HepG2 (cell line): ENCODE measurements around the gene SH3GLB2. TPM values are rescaled to one million over a fixed set of nuclear protein-coding genes. Genes with fewer than 3 reads are reported as not detected.

ENCODE experiments used
- ATAC-seq: fragments of 200-7000 bp; cut with Tn5 transposase; 3 replicates; pipeline ENCODE4 v1.9.1; 2020; ENCODE audit warnings: mild to moderate bottlenecking, moderate library complexity
- BruUV-seq: library from RNA; stranded (reverse); fragments of 400-500 nt; replicated peaks from 2 replicates; lab custom pipeline; 2021; lab: Mats Ljungman, UMichigan
- CTCF ChIA-PET: fragments of 300-600 bp; formaldehyde crosslinking; extraction: SDS; loops from one replicate; lab custom pipeline; 2021; ENCODE audit warnings: low total read pairs, inconsistent platforms, low intra/inter-chr PET ratio; lab: Yijun Ruan, JAX
- POLR2A ChIA-PET: fragments of 350-600 bp; sonication (Branson Sonifier 250); formaldehyde crosslinking; loops from one replicate; lab custom pipeline; 2020; ENCODE audit warnings: antibody characterized with exemption, inconsistent platforms; lab: Yijun Ruan, JAX
- DNase-seq: peaks from one replicate; pipeline ENCODE4 v3.0.0-alpha.2; 2015; ENCODE audit warnings: low spot score
- FAIRE-seq: peaks from 3 replicates; lab custom pipeline; 2011; peaks lifted over from hg19 to GRCh38; lab: Jason Lieb, UNC
- H2AFZ ChIP-seq: one replicate; pipeline ENCODE4 v1.6.1; 2011; ENCODE audit warnings: low read length, inconsistent platforms
- H3K27ac ChIP-seq: fragments of 300-600 bp; 3 replicates; pipeline ENCODE4 v1.8.0; 2011; ENCODE audit warnings: mixed run types, mild to moderate bottlenecking, mixed read lengths, low read length, inconsistent platforms; ENCODE audit not compliant: insufficient read depth; ENCODE audit errors: extremely low read length
- H3K27me3 ChIP-seq, 2 experiments: fragments of 200-600 bp in 1 of 2; 2 replicates in 1 of 2; 3 replicates in 1 of 2; pipeline versions ENCODE4 v1.6.0 to v1.8.0; 2011; ENCODE audit warnings: low read length in 2 of 2, mild to moderate bottlenecking in 2 of 2, moderate library complexity in 2 of 2, inconsistent platforms in 1 of 2; ENCODE audit not compliant: insufficient read depth in 2 of 2, control insufficient read depth in 1 of 2
- H3K36me3 ChIP-seq, 2 experiments: fragments of 200-600 bp in 1 of 2; replicated peaks in 1 of 2; 2 replicates in 1 of 2; 3 replicates in 1 of 2; pipeline versions ENCODE4 v1.5.1 to v1.8.0; 2011; ENCODE audit warnings: low read length in 2 of 2, inconsistent platforms in 1 of 2; ENCODE audit not compliant: insufficient read depth in 2 of 2, control insufficient read depth in 1 of 2
- H3K4me1 ChIP-seq: 2 replicates; pipeline ENCODE4 v1.5.1; 2012; ENCODE audit warnings: low read length, inconsistent platforms; ENCODE audit not compliant: insufficient read depth
- H3K4me2 ChIP-seq: 2 replicates; pipeline ENCODE4 v1.6.0; 2011; ENCODE audit warnings: low read depth, low read length, inconsistent platforms
- H3K4me3 ChIP-seq, 3 experiments: fragments of 200-600 bp in 1 of 3; sonication (generic), shearing (Covaris generic) in 1 of 3; replicated peaks in 1 of 3; 2 replicates each; pipeline ENCODE4 v1.5.1; 2011 to 2016; ENCODE audit warnings: low read length in 3 of 3, inconsistent platforms in 2 of 3, low read depth in 2 of 3, mild to moderate bottlenecking in 2 of 3, control low read depth in 1 of 3, mixed read lengths in 1 of 3; ENCODE audit not compliant: insufficient read depth in 1 of 3
- H3K79me2 ChIP-seq: one replicate; pipeline ENCODE4 v1.6.1; 2011; ENCODE audit warnings: low read length, inconsistent platforms; ENCODE audit not compliant: insufficient read depth
- H3K9ac ChIP-seq: 2 replicates; pipeline ENCODE4 v1.6.0; 2011; ENCODE audit warnings: mild to moderate bottlenecking, low read depth, low read length, inconsistent platforms; ENCODE audit not compliant: insufficient read depth
- H3K9me3 ChIP-seq: 2 replicates; pipeline ENCODE4 v1.5.1; 2012; ENCODE audit warnings: mild to moderate bottlenecking, low read length
- H4K20me1 ChIP-seq: 2 replicates; pipeline ENCODE4 v1.6.0; 2011; ENCODE audit warnings: inconsistent platforms, mild to moderate bottlenecking, low read length, moderate library complexity; ENCODE audit not compliant: insufficient read depth
- KLF6 ChIP-seq: IDR thresholded peaks from 2 replicates; pipeline ENCODE4 v1.8.0; 2016; ENCODE audit warnings: missing biosample characterization, missing genetic modification reagents
- NRL ChIP-seq: sonication (generic); formaldehyde crosslinking; IDR thresholded peaks from 2 replicates; pipeline ENCODE4 v1.5.0; 2020; ENCODE audit warnings: missing genetic modification reagents, mild to moderate bottlenecking, moderate library complexity, borderline replicate concordance
- PCBP1 ChIP-seq: fragments of 200-400 bp; formaldehyde crosslinking; IDR thresholded peaks from 2 replicates; pipeline ENCODE4 v1.6.1; 2017; ENCODE audit warnings: mild to moderate bottlenecking, low read depth, low read length, borderline replicate concordance
- PRPF4 ChIP-seq: fragments of 200-400 bp; formaldehyde crosslinking; IDR thresholded peaks from 2 replicates; pipeline ENCODE4 v1.6.1; 2016; ENCODE audit warnings: low read length, low read depth; ENCODE audit not compliant: poor library complexity, severe bottlenecking
- SALL2 ChIP-seq: sonication (generic); formaldehyde crosslinking; IDR thresholded peaks from 2 replicates; pipeline ENCODE4 v1.8.1; 2023; ENCODE audit warnings: mild to moderate bottlenecking, missing genetic modification reagents, inconsistent platforms
- SAP130 ChIP-seq: IDR thresholded peaks from 2 replicates; pipeline ENCODE4 v1.6.1; 2016; ENCODE audit warnings: low read depth
- SNAI1 ChIP-seq: sonication (generic); formaldehyde crosslinking; IDR thresholded peaks from 2 replicates; pipeline ENCODE4 v1.5.0; 2020; ENCODE audit warnings: mild to moderate bottlenecking, missing genetic modification reagents, borderline replicate concordance
- SRF ChIP-seq: IDR thresholded peaks from 2 replicates; pipeline ENCODE4 v1.6.1; 2011; ENCODE audit warnings: mild to moderate bottlenecking, low read depth, low read length, moderate library complexity
- YEATS2 ChIP-seq: sonication (generic); formaldehyde crosslinking; IDR thresholded peaks from 2 replicates; pipeline ENCODE4 v1.4.0; 2020; ENCODE audit warnings: missing genetic modification reagents, borderline replicate concordance
- YY1 ChIP-seq: IDR thresholded peaks from 2 replicates; pipeline ENCODE4 v1.6.1; 2011; ENCODE audit warnings: low read length, low read depth, moderate library complexity, mild to moderate bottlenecking; ENCODE audit not compliant: insufficient read depth, insufficient replicate concordance
- ZNF569 ChIP-seq: sonication (generic); formaldehyde crosslinking; IDR thresholded peaks from 2 replicates; pipeline ENCODE4 v1.5.0; 2020; ENCODE audit warnings: mild to moderate bottlenecking, missing genetic modification reagents, moderate library complexity, borderline replicate concordance
- WGBS: methylation state at CpG from one replicate; pipeline ENCODE4 v1.1.6; 2017; ENCODE audit warnings: low lambda C conversion rate; 5-methylcytosine and 5-hydroxymethylcytosine counted together
- in situ Hi-C: cut with HindIII; loops from 2 replicates; pipeline ENCODE4 v1.10.0; 2017; ENCODE audit warnings: low pct_unique_long_range_greater_than_20kb; ENCODE audit not compliant: extremely low pct_ligation_motif_present
- intact Hi-C: fragments of 100-400 bp; cut with micrococcal nuclease; formaldehyde crosslinking; loops from one replicate; pipeline ENCODE4 v1.10.0; 2022; ENCODE audit not compliant: unreplicated experiment
- polyA plus RNA-seq, 8 experiments: library from polyadenylated mRNA; depleted of rRNA in 3 of 8; stranded (reverse) in 7 of 8; unstranded in 1 of 8; fragments of >200 nt; fragmentation: Illumina TruSeq in 4 of 8; extraction: Trizol in 4 of 8; gene quantifications; 2 replicates each; pipeline versions ENCODE4 v1.2.1 to v1.2.3, GENCODE V29; 2011 to 2016; ENCODE audit warnings: low read depth in 4 of 8, missing spikeins in 1 of 8, mixed read lengths in 1 of 8; ENCODE audit not compliant: insufficient read depth in 1 of 8
- total RNA-seq, 5 experiments: library from RNA; depleted of rRNA; stranded (reverse); fragments of >200 nt; fragmentation: Illumina TruSeq; extraction: Trizol; gene quantifications; 2 replicates each; pipeline ENCODE4 v1.2.3, GENCODE V29; 2016; ENCODE audit warnings: low read depth in 1 of 5
- TF ChIP-seq, protein P1 (sequence below): sonication (generic); formaldehyde crosslinking; IDR thresholded peaks from 2 replicates; pipeline ENCODE4 v1.4.0; 2020; ENCODE audit warnings: low read depth, mild to moderate bottlenecking, missing genetic modification reagents
- TF ChIP-seq, protein P2 (sequence below): sonication (generic); formaldehyde crosslinking; IDR thresholded peaks from 2 replicates; pipeline ENCODE4 v1.4.0; 2020; ENCODE audit warnings: mild to moderate bottlenecking, missing genetic modification reagents

Gene SH3GLB2
- total and polyA plus RNA-seq, 2 of the 13 experiments (the other 11 are each of a cell fraction or from before 2014, with no cell fraction given): 24.0 to 40.6 TPM

DNA sequence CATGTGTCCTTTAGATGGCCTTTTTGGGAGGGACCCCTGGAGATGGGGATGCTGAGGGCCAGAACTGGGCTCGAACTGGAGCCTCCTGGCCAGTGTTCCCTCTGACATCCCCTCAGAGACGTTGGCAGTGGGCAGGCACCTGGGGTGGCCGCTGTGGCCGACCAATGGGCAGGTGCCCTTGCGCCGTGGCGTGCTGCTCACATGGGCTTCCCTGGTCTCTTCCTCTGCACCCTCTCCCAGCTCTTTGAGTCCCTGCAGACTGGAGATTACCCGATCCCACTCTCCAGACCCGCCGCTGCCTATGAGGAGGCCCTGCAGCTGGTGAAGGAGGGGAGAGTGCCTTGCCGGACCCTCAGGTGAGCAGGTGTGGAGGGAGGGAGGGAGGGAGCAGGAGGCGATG, 32.9 kb upstream of the SH3GLB2 start:
- H2AFZ ChIP-seq: no peak overlapping the region
- H3K4me1 ChIP-seq: peaks cover 38% of the 10 kb centered on the region
- no peaks in the 10 kb centered on the region for H4K20me1 ChIP-seq
- H3K9ac ChIP-seq: no peak overlapping the region
- in situ Hi-C loops (no loop called here), intact Hi-C loops (no loop called here)
- ATAC-seq: no peak
- no TSS peak for BruUV-seq
- H3K4me2 ChIP-seq: no peak overlapping the region
- CTCF ChIA-PET: no interaction called here
- no peaks in the 10 kb centered on the region for H3K79me2 ChIP-seq
- FAIRE-seq: no peak
- POLR2A ChIA-PET: interaction anchor here (1.5 kb wide), 1 partner anchor 20 kb away, joined by 4 read pairs; the partner anchor contains the start of gene DOLPP1
- H3K36me3 ChIP-seq: peaks cover 1 to 6% of the 10 kb centered on the region in 2 experiments; a peak in 2 of 5 replicates
- H3K9me3 ChIP-seq: no peaks in the 10 kb centered on the region
- no peaks in the 10 kb centered on the region for H3K27me3 ChIP-seq
- TF ChIP-seq SALL2 (no peak), NRL (CRISPR knock-in tag) (no peak), KLF6 (CRISPR knock-in tag) (no peak), YY1 (no peak), SNAI1 (CRISPR knock-in tag) (no peak), PCBP1 (no peak), SAP130 (no peak), ZNF569 (CRISPR knock-in tag) (no peak), PRPF4 (no peak), SRF (no peak), YEATS2 (CRISPR knock-in tag) (no peak)
- TF ChIP-seq, protein P1, sequence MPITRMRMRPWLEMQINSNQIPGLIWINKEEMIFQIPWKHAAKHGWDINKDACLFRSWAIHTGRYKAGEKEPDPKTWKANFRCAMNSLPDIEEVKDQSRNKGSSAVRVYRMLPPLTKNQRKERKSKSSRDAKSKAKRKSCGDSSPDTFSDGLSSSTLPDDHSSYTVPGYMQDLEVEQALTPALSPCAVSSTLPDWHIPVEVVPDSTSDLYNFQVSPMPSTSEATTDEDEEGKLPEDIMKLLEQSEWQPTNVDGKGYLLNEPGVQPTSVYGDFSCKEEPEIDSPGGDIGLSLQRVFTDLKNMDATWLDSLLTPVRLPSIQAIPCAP (CRISPR knock-in tag): no peak
- TF ChIP-seq, protein P2, sequence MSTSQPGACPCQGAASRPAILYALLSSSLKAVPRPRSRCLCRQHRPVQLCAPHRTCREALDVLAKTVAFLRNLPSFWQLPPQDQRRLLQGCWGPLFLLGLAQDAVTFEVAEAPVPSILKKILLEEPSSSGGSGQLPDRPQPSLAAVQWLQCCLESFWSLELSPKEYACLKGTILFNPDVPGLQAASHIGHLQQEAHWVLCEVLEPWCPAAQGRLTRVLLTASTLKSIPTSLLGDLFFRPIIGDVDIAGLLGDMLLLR: no peak
- H3K4me3 ChIP-seq: no peak overlapping the region
- no peak overlapping the region for H3K27ac ChIP-seq
- DNase-seq: no peak
- 93% methylated on average over 10 of the region's 12 CpGs for WGBS
